Loucy (cell line): ENCODE results near the gene KMT2E.

Source experiments
- H2AFZ ChIP-seq: fragments of 200-600 bp; sonication (generic); 2 replicates; pipeline ENCODE4 v1.6.0; 2016; ENCODE audit warnings: antibody characterized with exemption, mild to moderate bottlenecking, low read length, moderate library complexity
- H3F3A ChIP-seq: fragments of 200-600 bp; 2 replicates; pipeline ENCODE4 v1.6.0; 2016; ENCODE audit warnings: antibody characterized with exemption, low read depth, mild to moderate bottlenecking
- H3K27me3 ChIP-seq: fragments of 200-600 bp; sonication (generic); 2 replicates; pipeline ENCODE4 v1.6.1; 2014; ENCODE audit warnings: low read length, mild to moderate bottlenecking; ENCODE audit not compliant: insufficient read depth, poor library complexity, severe bottlenecking
- H3K36me3 ChIP-seq: fragments of 200-600 bp; sonication (generic); 2 replicates; pipeline ENCODE4 v1.6.1; 2016; ENCODE audit warnings: low read length; ENCODE audit not compliant: insufficient read depth
- H3K4me1 ChIP-seq: fragments of 200-600 bp; sonication (generic); 2 replicates; pipeline ENCODE4 v1.5.1; 2014; ENCODE audit warnings: low read length, mild to moderate bottlenecking; ENCODE audit not compliant: insufficient read depth, poor library complexity, severe bottlenecking
- H3K4me2 ChIP-seq: fragments of 200-600 bp; sonication (generic); 2 replicates; pipeline ENCODE4 v1.6.0; 2014; ENCODE audit warnings: antibody characterized with exemption, low read length, low read depth, mild to moderate bottlenecking; ENCODE audit not compliant: poor library complexity, severe bottlenecking
- H3K4me3 ChIP-seq: fragments of 200-600 bp; sonication (generic); 2 replicates; pipeline ENCODE4 v1.5.1; 2014; ENCODE audit warnings: low read length, mild to moderate bottlenecking, mixed read lengths; ENCODE audit not compliant: poor library complexity, severe bottlenecking
- H3K79me2 ChIP-seq: fragments of 200-600 bp; sonication (generic); 2 replicates; pipeline ENCODE4 v1.6.1; 2014; ENCODE audit warnings: low read length; ENCODE audit not compliant: insufficient read depth
- H3K9ac ChIP-seq: fragments of 200-600 bp; sonication (generic); 2 replicates; pipeline ENCODE4 v1.6.0; 2014; ENCODE audit warnings: mild to moderate bottlenecking, low read depth, low read length, moderate library complexity; ENCODE audit not compliant: poor library complexity, severe bottlenecking
- H3K9me2 ChIP-seq: fragments of 200-600 bp; sonication (generic); replicated peaks from 2 replicates; pipeline ENCODE4 v1.6.1; 2016; ENCODE audit warnings: low read depth, low read length, mixed read lengths
- H3K9me3 ChIP-seq: fragments of 200-600 bp; sonication (generic); 2 replicates; pipeline ENCODE4 v1.6.1; 2014; ENCODE audit warnings: mild to moderate bottlenecking, antibody characterized with exemption, low read length, low read depth; ENCODE audit not compliant: insufficient read depth
- H4K20me1 ChIP-seq: fragments of 200-600 bp; sonication (generic); 2 replicates; pipeline ENCODE4 v1.6.0; 2014; ENCODE audit warnings: antibody characterized with exemption, low read length, mild to moderate bottlenecking; ENCODE audit not compliant: insufficient read depth, poor library complexity, severe bottlenecking
- EZH2phosphoT487 ChIP-seq: fragments of 200-600 bp; IDR thresholded peaks from 2 replicates; pipeline ENCODE4 v1.6.1; 2018; ENCODE audit warnings: antibody characterized with exemption, mild to moderate bottlenecking, moderate library complexity, borderline replicate concordance
- TF ChIP-seq, protein P1 (sequence below): fragments of 200-600 bp; sonication (generic); conservative IDR thresholded peaks from 2 replicates; pipeline ENCODE4 v1.5.1; 2014; ENCODE audit warnings: mild to moderate bottlenecking, antibody characterized with exemption, low read length

The KMT2E gene

DNA sequence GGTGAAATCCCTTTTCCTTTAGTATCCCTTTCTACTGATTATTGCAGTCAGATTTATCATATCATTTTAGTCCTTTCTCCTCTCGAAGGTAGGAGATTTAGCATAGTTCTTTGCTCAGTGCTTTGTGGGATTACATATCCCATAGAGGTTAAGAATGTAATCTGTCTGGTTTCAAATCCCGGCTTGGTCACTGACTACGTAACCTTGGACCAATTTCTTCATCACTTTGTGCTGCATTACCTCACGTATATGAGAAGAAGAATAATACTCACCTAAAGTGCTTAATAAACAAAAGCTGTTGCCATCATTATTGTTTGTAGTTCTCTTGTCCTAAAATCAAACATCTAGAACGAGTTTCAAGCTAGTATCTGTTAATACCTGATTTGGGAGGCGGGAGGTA is 74.0 kb downstream of the KMT2E start:
- Histone ChIP-seq H3K9ac (no peak overlapping the region), H3F3A (no peaks in the 10 kb centered on the region), H3K36me3 (peaks cover 79% of the 10 kb centered on the region), H3K4me1 (no peaks in the 10 kb centered on the region), H3K79me2 (no peaks in the 10 kb centered on the region), H2AFZ (no peak overlapping the region), H3K27me3 (no peaks in the 10 kb centered on the region), H4K20me1 (peaks cover 4% of the 10 kb centered on the region), H3K4me2 (no peak overlapping the region), H3K9me3 (no peaks in the 10 kb centered on the region), H3K9me2 (no peaks in the 10 kb centered on the region), H3K4me3 (no peak overlapping the region)
- TF ChIP-seq, protein P1, sequence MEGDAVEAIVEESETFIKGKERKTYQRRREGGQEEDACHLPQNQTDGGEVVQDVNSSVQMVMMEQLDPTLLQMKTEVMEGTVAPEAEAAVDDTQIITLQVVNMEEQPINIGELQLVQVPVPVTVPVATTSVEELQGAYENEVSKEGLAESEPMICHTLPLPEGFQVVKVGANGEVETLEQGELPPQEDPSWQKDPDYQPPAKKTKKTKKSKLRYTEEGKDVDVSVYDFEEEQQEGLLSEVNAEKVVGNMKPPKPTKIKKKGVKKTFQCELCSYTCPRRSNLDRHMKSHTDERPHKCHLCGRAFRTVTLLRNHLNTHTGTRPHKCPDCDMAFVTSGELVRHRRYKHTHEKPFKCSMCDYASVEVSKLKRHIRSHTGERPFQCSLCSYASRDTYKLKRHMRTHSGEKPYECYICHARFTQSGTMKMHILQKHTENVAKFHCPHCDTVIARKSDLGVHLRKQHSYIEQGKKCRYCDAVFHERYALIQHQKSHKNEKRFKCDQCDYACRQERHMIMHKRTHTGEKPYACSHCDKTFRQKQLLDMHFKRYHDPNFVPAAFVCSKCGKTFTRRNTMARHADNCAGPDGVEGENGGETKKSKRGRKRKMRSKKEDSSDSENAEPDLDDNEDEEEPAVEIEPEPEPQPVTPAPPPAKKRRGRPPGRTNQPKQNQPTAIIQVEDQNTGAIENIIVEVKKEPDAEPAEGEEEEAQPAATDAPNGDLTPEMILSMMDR: no peak
- no peak for TF ChIP-seq EZH2phosphoT487

DNA sequence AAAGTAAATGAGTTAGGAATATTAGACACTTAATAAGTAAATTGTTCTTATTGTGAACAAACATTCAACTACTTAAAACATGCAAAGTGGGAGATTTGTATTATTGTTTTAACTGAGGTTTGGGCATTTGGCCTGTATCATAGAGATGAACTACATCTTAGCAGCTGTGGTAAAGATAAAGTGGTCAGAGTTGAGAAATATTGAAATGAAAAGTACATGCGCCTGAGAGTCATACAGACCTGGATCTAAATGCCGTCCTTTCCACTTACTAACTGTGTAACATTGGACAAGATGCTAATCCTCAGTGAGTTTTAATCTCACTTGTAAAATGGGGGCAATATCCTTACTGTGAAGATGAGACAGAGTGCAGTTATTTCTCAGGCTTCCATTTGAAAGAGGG is 74.5 kb downstream of the KMT2E start:
- H2AFZ ChIP-seq: no peak overlapping the region
- no peak for TF ChIP-seq EZH2phosphoT487
- TF ChIP-seq, protein P1: no peak
- H3F3A ChIP-seq: no peaks in the 10 kb centered on the region
- H3K36me3 ChIP-seq: peaks cover 78% of the 10 kb centered on the region
- no peaks in the 10 kb centered on the region for H3K79me2 ChIP-seq
- H3K9me2 ChIP-seq: no peaks in the 10 kb centered on the region
- H3K4me3 ChIP-seq: no peak overlapping the region
- peaks cover 3% of the 10 kb centered on the region for H4K20me1 ChIP-seq
- H3K27me3 ChIP-seq: no peaks in the 10 kb centered on the region
- H3K9ac ChIP-seq: no peak overlapping the region
- no peaks in the 10 kb centered on the region for H3K4me1 ChIP-seq
- H3K4me2 ChIP-seq: no peak overlapping the region
- H3K9me3 ChIP-seq: no peaks in the 10 kb centered on the region

DNA sequence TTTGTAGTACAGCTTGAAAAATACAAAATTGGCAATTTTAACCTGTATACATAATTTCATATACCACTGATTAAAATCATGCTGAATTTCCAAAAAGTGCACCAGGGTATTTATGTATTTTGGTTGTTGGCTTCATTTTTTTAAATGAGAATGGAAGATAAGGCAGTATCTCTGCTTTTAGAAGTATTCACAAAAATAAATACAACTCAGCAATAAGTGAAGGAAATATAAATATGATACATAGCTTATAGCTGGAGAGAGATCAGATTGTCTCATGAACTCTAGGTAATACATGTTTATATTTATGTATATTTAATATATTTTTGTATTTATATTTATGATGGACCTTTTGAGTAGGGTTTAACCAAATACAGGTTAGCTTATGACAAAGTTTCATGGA is 81.0 kb downstream of the KMT2E start:
- Histone ChIP-seq H3K79me2 (no peaks in the 10 kb centered on the region; the same call in 1 of the 2 replicates), H3K9me3 (no peaks in the 10 kb centered on the region), H3K36me3 (peaks cover 81% of the 10 kb centered on the region), H3K4me2 (no peak overlapping the region), H3K9ac (no peak overlapping the region), H3K9me2 (no peaks in the 10 kb centered on the region), H3K4me1 (no peaks in the 10 kb centered on the region), H3K27me3 (no peaks in the 10 kb centered on the region), H3K4me3 (no peak overlapping the region), H2AFZ (no peak overlapping the region), H3F3A (no peaks in the 10 kb centered on the region), H4K20me1 (peaks cover 7% of the 10 kb centered on the region)
- TF ChIP-seq EZH2phosphoT487: no peak
- TF ChIP-seq, protein P1: no peak
